IMR-90 (cell line): ENCODE measurements around the gene FMO5. TPM values are rescaled to one million over a fixed set of nuclear protein-coding genes. Genes with fewer than 3 reads are reported as not detected.
A peak's percentile ranks its signal among the peaks of the same experiment; 100 is the strongest.

Experiments used
- ATAC-seq: fragments of 200-7000 bp; cut with Tn5 transposase; 2 replicates; pipeline ENCODE4 v1.9.1; 2020; ENCODE audit warnings: low read depth, mild to moderate bottlenecking, moderate library complexity
- BruUV-seq: library from RNA; stranded (reverse); fragments of 400-500 nt; replicated peaks from 2 replicates; lab custom pipeline; 2021; lab: Mats Ljungman, UMichigan
- CTCF ChIA-PET: fragments of 300-600 bp; formaldehyde crosslinking; extraction: SDS; loops from one replicate; lab custom pipeline; 2021; ENCODE audit warnings: antibody characterized with exemption; lab: Yijun Ruan, JAX
- POLR2A ChIA-PET: fragments of 300-600 bp; sonication (Branson Sonifier 250); formaldehyde crosslinking; loops from one replicate; lab custom pipeline; 2022; ENCODE audit warnings: antibody characterized with exemption; ENCODE audit not compliant: unreplicated experiment; lab: Charles Lee
- DNase-seq: peaks from one replicate; pipeline ENCODE4 v3.0.0; 2013
- H2AFZ ChIP-seq: replicated peaks from 2 replicates; pipeline ENCODE3; 2013; ENCODE audit warnings: low read length, mild to moderate bottlenecking; ENCODE audit not compliant: poor library complexity
- H2AK5ac ChIP-seq: 2 replicates; pipeline ENCODE4 v1.6.1; 2013; ENCODE audit warnings: low read depth, low read length, inconsistent platforms
- H2AK9ac ChIP-seq: replicated peaks from 2 replicates; pipeline ENCODE3; 2013; ENCODE audit warnings: mild to moderate bottlenecking, low read depth, low read length, moderate library complexity; ENCODE audit not compliant: poor library complexity
- H2BK120ac ChIP-seq: 2 replicates; pipeline ENCODE4 v1.6.1; 2013; ENCODE audit warnings: low read depth, low read length, inconsistent platforms
- H2BK15ac ChIP-seq: 3 replicates; pipeline ENCODE4 v1.6.1; 2013; ENCODE audit warnings: low read depth, low read length, inconsistent platforms
- H2BK20ac ChIP-seq: 2 replicates; pipeline ENCODE4 v1.6.1; 2013; ENCODE audit warnings: low read depth, mild to moderate bottlenecking, inconsistent platforms, low read length, moderate library complexity
- H2BK5ac ChIP-seq: 2 replicates; pipeline ENCODE4 v1.6.1; 2013; ENCODE audit warnings: mild to moderate bottlenecking, low read depth, low read length, inconsistent platforms; ENCODE audit not compliant: poor library complexity, severe bottlenecking
- H3K14ac ChIP-seq: replicated peaks from 2 replicates; pipeline ENCODE4 v1.6.1; 2013; ENCODE audit warnings: low read depth, low read length, inconsistent platforms
- H3K18ac ChIP-seq: 2 replicates; pipeline ENCODE4 v1.6.1; 2013; ENCODE audit warnings: low read depth, low read length, control low read depth
- H3K23ac ChIP-seq: 2 replicates; pipeline ENCODE4 v1.6.1; 2013; ENCODE audit warnings: low read depth, low read length, inconsistent platforms
- H3K27ac ChIP-seq: 2 replicates; pipeline ENCODE4 v1.5.1; 2013; ENCODE audit warnings: mild to moderate bottlenecking, control low read depth, low read length; ENCODE audit not compliant: insufficient read depth
- H3K27me3 ChIP-seq: 2 replicates; pipeline ENCODE4 v1.6.1; 2013; ENCODE audit warnings: low read length; ENCODE audit not compliant: control insufficient read depth, insufficient read depth
- H3K36me3 ChIP-seq: 2 replicates; pipeline ENCODE4 v1.6.1; 2013; ENCODE audit warnings: low read length, mixed read lengths; ENCODE audit not compliant: control insufficient read depth, insufficient read depth
- H3K4ac ChIP-seq: 2 replicates; pipeline ENCODE4 v1.6.1; 2013; ENCODE audit warnings: low read depth, low read length, inconsistent platforms
- H3K4me1 ChIP-seq: 2 replicates; pipeline ENCODE4 v1.6.1; 2013; ENCODE audit warnings: low read length, mixed read lengths; ENCODE audit not compliant: control insufficient read depth, insufficient read depth
- H3K4me2 ChIP-seq: 2 replicates; pipeline ENCODE4 v1.6.1; 2013; ENCODE audit warnings: low read depth, mild to moderate bottlenecking, control low read depth, low read length, moderate library complexity
- H3K4me3 ChIP-seq: 2 replicates; pipeline ENCODE4 v1.5.1; 2013; ENCODE audit warnings: low read depth, mild to moderate bottlenecking, control low read depth, low read length, moderate library complexity; ENCODE audit not compliant: insufficient read depth
- H3K56ac ChIP-seq: 2 replicates; pipeline ENCODE4 v1.6.1; 2013; ENCODE audit warnings: low read length, inconsistent platforms; ENCODE audit not compliant: insufficient read depth; ENCODE audit errors: extremely low read depth
- H3K79me1 ChIP-seq, 2 experiments: 2 replicates each; pipeline ENCODE4 v1.6.1; 2013; ENCODE audit warnings: low read length in 2 of 2, inconsistent platforms in 1 of 2, low read depth in 1 of 2
- H3K9ac ChIP-seq: 2 replicates; pipeline ENCODE4 v1.6.1; 2013; ENCODE audit warnings: low read depth, low read length, control low read depth
- H3K9me1 ChIP-seq: 2 replicates; pipeline ENCODE4 v1.6.1; 2013; ENCODE audit warnings: low read length, inconsistent platforms; ENCODE audit not compliant: insufficient read depth
- H3K9me3 ChIP-seq: 2 replicates; pipeline ENCODE4 v1.6.1; 2013; ENCODE audit warnings: low read length; ENCODE audit not compliant: control insufficient read depth, insufficient read depth
- H4K20me1 ChIP-seq: 2 replicates; pipeline ENCODE4 v1.6.1; 2013; ENCODE audit warnings: low read length, inconsistent platforms; ENCODE audit not compliant: insufficient read depth
- H4K5ac ChIP-seq: 2 replicates; pipeline ENCODE4 v1.6.1; 2013; ENCODE audit warnings: mild to moderate bottlenecking, low read depth, low read length, control low read depth
- H4K8ac ChIP-seq, 2 experiments: 2 replicates each; pipeline ENCODE4 v1.6.1; 2013; ENCODE audit warnings: low read depth in 2 of 2, low read length in 2 of 2, control low read depth in 1 of 2, inconsistent platforms in 1 of 2
- H4K91ac ChIP-seq: 2 replicates; pipeline ENCODE4 v1.6.1; 2013; ENCODE audit warnings: low read depth, low read length, inconsistent platforms; ENCODE audit not compliant: insufficient read depth
- BHLHE40 ChIP-seq: fragments of 150-350 bp; IDR thresholded peaks from 2 replicates; pipeline ENCODE4 v1.6.1; 2016; ENCODE audit warnings: mild to moderate bottlenecking, low read depth, low read length
- CEBPB ChIP-seq: IDR thresholded peaks from 2 replicates; pipeline ENCODE4 v1.6.1; 2012; ENCODE audit warnings: low read depth, low read length, improper control_type of control experiment
- CHD1 ChIP-seq: IDR thresholded peaks from 2 replicates; pipeline ENCODE4 v1.6.1; 2012; ENCODE audit warnings: low read depth, low read length, improper control_type of control experiment
- CTCF ChIP-seq: conservative IDR thresholded peaks from 2 replicates; pipeline ENCODE4 v1.5.1; 2012; ENCODE audit warnings: mild to moderate bottlenecking, low read depth, low read length, improper control_type of control experiment
- ELK1 ChIP-seq: fragments of 150-350 bp; IDR thresholded peaks from 2 replicates; pipeline ENCODE4 v1.6.1; 2016; ENCODE audit warnings: low read depth, mild to moderate bottlenecking, low read length, moderate library complexity, borderline replicate concordance
- FOS ChIP-seq: fragments of 150-350 bp; IDR thresholded peaks from 2 replicates; pipeline ENCODE4 v1.6.1; 2016; ENCODE audit warnings: low read depth, low read length
- MAZ ChIP-seq: IDR thresholded peaks from 2 replicates; pipeline ENCODE4 v1.6.1; 2012; ENCODE audit warnings: low read depth, mild to moderate bottlenecking, low read length, improper control_type of control experiment, moderate library complexity, borderline replicate concordance
- MXI1 ChIP-seq: IDR thresholded peaks from 2 replicates; pipeline ENCODE4 v1.6.1; 2012; ENCODE audit warnings: low read depth, mild to moderate bottlenecking, low read length, moderate library complexity, borderline replicate concordance
- NFE2L2 ChIP-seq: fragments of 150-350 bp; IDR thresholded peaks from 2 replicates; pipeline ENCODE4 v1.6.1; 2016; ENCODE audit warnings: low read depth, mild to moderate bottlenecking, low read length
- POLR2A ChIP-seq: IDR thresholded peaks from 2 replicates; pipeline ENCODE4 v1.6.1; 2012; ENCODE audit warnings: mild to moderate bottlenecking, low read depth, low read length
- RAD21 ChIP-seq: IDR thresholded peaks from 2 replicates; pipeline ENCODE4 v1.6.1; 2012; ENCODE audit warnings: low read length, improper control_type of control experiment
- RCOR1 ChIP-seq: IDR thresholded peaks from 2 replicates; pipeline ENCODE4 v1.6.1; 2012; ENCODE audit warnings: mild to moderate bottlenecking, low read length, improper control_type of control experiment; ENCODE audit not compliant: insufficient replicate concordance
- RFX5 ChIP-seq: IDR thresholded peaks from 2 replicates; pipeline ENCODE4 v1.8.0; 2012; ENCODE audit warnings: low read depth, mild to moderate bottlenecking, low read length, moderate library complexity
- SMC3 ChIP-seq: fragments of 150-350 bp; IDR thresholded peaks from 2 replicates; pipeline ENCODE4 v1.6.1; 2016; ENCODE audit warnings: low read depth, mild to moderate bottlenecking, antibody characterized with exemption, low read length, moderate library complexity
- USF2 ChIP-seq: fragments of 150-350 bp; IDR thresholded peaks from 2 replicates; pipeline ENCODE4 v1.6.1; 2017; ENCODE audit warnings: mild to moderate bottlenecking, antibody characterized with exemption, low read length, low read depth
- WGBS, 2 experiments: methylation state at CpG; one replicate each; pipeline versions ENCODE4 v1.1.5 to v1.1.7; 2013; ENCODE audit warnings: missing lambda C conversion rate in 2 of 2; ENCODE audit not compliant: insufficient read length in 1 of 2; ENCODE audit errors: extremely low coverage in 2 of 2; 5-methylcytosine and 5-hydroxymethylcytosine counted together
- dilution Hi-C: fragments of 300-500 bp; cut with HindIII; formaldehyde crosslinking; loops from one replicate; pipeline ENCODE4 v1.14.3; 2018; ENCODE audit warnings: low sequenced_read_pairs; ENCODE audit not compliant: unreplicated experiment
- in situ Hi-C: fragments of 300-500 bp; cut with MboI; formaldehyde crosslinking; loops from 3 replicates; pipeline ENCODE4 v1.14.3; 2019; ENCODE audit warnings: low sequenced_read_pairs, inconsistent platforms, mixed read lengths
- intact Hi-C: fragments of 100-400 bp; cut with micrococcal nuclease; formaldehyde crosslinking; loops from 2 replicates; pipeline ENCODE4 v1.10.0; 2022
- polyA plus RNA-seq, 3 experiments: library from polyadenylated mRNA; depleted of rRNA; stranded (reverse); fragments of >200 nt; gene quantifications; 2 replicates each; pipeline ENCODE4 v1.2.3, GENCODE V29; 2012; ENCODE audit warnings: low replicate concordance in 1 of 3
- total RNA-seq: library from RNA; depleted of rRNA; stranded (reverse); fragments of >200 nt; gene quantifications from 2 replicates; pipeline ENCODE4 v1.2.3, GENCODE V29; 2012

FMO5 gene
- total and polyA plus RNA-seq, 2 of the 4 experiments (the other 2 are of a cell fraction) = 0.36 to 0.51 TPM

GRCh38 chr1:147246910-147247655 lies 21.9 kb upstream of the FMO5 start:
- H2AK9ac ChIP-seq = no peak overlapping the region
- H3K56ac ChIP-seq = no peak overlapping the region
- BruUV-seq = no TSS peak
- H4K20me1 ChIP-seq = peaks cover 41% of the 10 kb centered on the region
- no peak overlapping the region for H3K18ac ChIP-seq
- H2BK20ac ChIP-seq = no peak overlapping the region
- no peak overlapping the region for H2AFZ ChIP-seq
- H3K4me1 ChIP-seq = peaks cover 7% of the 10 kb centered on the region
- no peaks in the 10 kb centered on the region for H3K36me3 ChIP-seq
- H2BK15ac ChIP-seq = no peak overlapping the region
- no peak for TF ChIP-seq SMC3
- TF ChIP-seq RCOR1 = no peak
- no peak for TF ChIP-seq USF2
- TF ChIP-seq NFE2L2 = no peak
- no peak for TF ChIP-seq CEBPB
- TF ChIP-seq FOS = no peak
- no peak for TF ChIP-seq CHD1
- no peak for TF ChIP-seq CTCF
- no peak for TF ChIP-seq RAD21
- no peak for TF ChIP-seq MAZ
- TF ChIP-seq POLR2A = no peak
- TF ChIP-seq BHLHE40 = no peak
- TF ChIP-seq MXI1 = no peak
- TF ChIP-seq ELK1 = no peak
- TF ChIP-seq RFX5 = no peak
- H3K4me2 ChIP-seq = no peak overlapping the region
- H3K4me3 ChIP-seq = no peak overlapping the region
- no peak overlapping the region for H2BK120ac ChIP-seq
- H4K8ac ChIP-seq = no peak overlapping the region
- no peak overlapping the region for H2BK5ac ChIP-seq
- dilution Hi-C loops = no loop called here
- H3K27ac ChIP-seq = no peak overlapping the region
- H3K23ac ChIP-seq = 0 out of 2 replicates have a peak overlapping the region, but pooled peaks have one; percentile 56
- H3K14ac ChIP-seq = 0 out of 2 replicates have a peak overlapping the region, but pooled peaks have one; percentile 39
- intact Hi-C loops = no loop called here
- DNase-seq (no peak), ATAC-seq (no peak)
- H4K5ac ChIP-seq = no peak overlapping the region
- no peaks in the 10 kb centered on the region for H3K9me3 ChIP-seq
- H3K9me1 ChIP-seq = peaks cover 11% of the 10 kb centered on the region
- no peak overlapping the region for H3K4ac ChIP-seq
- in situ Hi-C loops = loop anchor here (5.0 kb wide), 1 partner anchor 75 kb away; the partner anchor contains the start of gene PRKAB2
- H3K9ac ChIP-seq = no peak overlapping the region
- POLR2A ChIA-PET = no interaction called here
- WGBS, 2 experiments = 100% methylated on average over 1 of the region's 2 CpGs; no CpG with 5 or more reads in 1 of the 2 experiments
- H3K79me1 ChIP-seq = peaks cover 12 to 44% of the 10 kb centered on the region in 2 experiments
- 0 out of 2 replicates have a peak overlapping the region, but pooled peaks have one; percentile 48 for H2AK5ac ChIP-seq
- no peak overlapping the region for H4K91ac ChIP-seq
- H3K27me3 ChIP-seq = no peaks in the 10 kb centered on the region
- CTCF ChIA-PET = no interaction called here
